Measurements from ENCODE around the gene CDK6.

CDK6 gene

DNA sequence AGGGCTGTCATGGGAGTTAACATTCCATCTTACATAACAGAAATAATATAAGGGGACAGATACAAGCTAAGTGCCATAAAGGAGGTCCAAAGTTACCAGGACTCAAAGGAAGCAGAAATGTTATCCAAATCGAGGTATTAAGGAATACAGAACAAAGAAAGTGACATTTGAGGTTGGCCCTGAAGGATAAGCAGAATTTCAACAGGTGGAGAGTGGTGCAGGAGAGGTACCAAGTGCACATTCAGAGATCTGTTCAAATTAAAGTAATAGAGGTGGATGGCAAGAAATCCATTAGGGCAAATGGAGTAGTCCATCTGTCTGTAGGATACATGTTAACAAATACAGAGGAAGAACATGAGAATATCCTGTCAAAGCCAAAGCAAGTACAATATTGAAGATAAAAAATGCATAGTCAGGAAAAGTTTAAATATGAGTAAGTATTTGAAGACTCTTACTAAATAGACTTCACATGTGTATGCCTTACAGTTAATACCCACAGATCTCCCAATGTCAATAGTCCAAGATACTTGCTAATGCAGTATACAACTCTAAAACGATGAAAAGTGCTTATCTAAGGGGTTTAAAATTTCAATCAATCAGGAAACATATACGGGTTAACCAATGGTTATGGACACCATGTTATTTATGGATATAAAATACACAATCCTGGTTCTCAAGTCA is 10.0 kb downstream of the CDK6 start:
- DNase-seq (ENCODE audit: low read depth) = no peak

DNA sequence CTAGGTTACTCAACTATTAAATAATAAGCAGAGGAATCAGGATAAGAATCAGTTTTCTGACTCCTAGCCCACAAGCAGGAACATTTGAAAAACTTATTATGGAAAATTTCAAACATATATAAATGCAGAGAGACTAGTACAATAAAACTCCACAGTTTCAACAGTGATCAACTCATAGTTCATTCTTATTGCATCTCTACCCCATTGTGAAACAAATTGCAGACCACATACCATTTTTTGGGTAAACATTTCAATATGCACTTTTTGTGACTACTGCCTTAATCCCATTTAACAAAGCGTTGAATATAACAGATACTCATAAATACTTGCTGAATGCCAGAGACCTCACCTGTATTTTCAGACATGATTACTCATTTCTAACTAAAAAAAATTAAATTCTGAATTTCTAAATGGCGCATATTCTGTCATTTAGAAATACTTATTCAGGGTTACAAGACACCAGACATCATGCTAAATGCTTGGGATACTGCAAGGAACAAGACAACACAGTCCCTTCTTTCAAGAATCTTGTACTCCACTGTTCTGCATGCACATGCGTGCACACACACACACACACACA is 11.4 kb downstream of the CDK6 start:
- DNase-seq (ENCODE audit: low read depth) = no peak

DNA sequence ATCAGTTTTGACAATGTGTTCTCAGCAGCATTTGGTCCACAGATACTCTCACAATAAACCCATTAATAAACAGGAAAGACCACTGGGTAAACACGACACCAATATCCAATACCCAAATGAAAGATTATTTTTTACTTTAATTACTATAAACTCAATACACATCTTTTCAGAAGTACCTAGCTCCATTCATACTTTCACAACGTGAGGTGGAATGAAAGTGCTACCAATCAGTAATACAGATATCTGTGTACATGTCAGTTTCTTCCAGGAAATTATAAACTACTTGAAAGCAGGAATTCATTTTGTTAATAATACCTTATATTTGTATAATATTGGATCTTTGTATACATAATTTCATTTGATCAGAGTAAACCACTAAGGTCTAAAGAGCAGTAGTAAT is 11.9 kb downstream of the CDK6 start:
- no peak for DNase-seq (ENCODE audit: low read depth)

DNA sequence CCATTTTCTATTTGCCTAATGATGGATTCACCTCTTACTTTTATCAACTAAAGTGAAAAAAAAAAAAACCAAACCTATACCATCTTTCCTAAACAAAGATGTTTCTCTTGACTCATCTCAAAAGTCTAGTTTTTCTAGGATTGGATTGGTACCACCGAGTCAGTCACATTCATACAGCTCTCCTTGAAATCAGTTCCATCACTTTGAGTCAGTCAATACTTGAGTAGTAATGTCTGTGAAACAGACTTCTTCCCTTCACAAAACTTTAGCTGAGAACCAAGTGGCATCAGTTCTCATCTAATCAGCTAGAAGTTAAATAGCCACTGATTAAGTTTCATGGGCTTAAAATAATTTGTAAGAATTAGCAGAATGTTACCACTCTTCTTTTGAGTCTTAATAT is 13.3 kb downstream of the CDK6 start:
- DNase-seq (ENCODE audit: low read depth) = no peak

DNA sequence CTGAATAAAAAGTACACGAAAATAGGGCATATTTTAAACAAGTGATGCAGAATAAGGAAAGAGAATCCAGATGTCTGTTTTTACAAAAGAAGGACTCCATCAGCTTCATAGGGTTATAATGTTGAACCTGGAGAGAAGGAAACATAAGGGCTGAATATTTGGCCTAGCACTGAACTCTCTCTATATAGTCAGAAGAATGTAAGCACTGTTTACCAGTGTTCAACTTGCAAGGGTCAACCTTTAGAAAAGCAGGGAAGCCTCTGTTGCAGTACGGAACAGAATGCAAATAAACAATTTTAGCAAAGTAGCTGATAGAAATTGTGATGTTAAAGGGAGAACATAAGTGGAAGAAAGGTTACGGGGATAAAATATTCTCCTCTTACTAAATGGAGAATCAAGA is 16.2 kb downstream of the CDK6 start:
- DNase-seq (ENCODE audit: low read depth) = no peak

DNA sequence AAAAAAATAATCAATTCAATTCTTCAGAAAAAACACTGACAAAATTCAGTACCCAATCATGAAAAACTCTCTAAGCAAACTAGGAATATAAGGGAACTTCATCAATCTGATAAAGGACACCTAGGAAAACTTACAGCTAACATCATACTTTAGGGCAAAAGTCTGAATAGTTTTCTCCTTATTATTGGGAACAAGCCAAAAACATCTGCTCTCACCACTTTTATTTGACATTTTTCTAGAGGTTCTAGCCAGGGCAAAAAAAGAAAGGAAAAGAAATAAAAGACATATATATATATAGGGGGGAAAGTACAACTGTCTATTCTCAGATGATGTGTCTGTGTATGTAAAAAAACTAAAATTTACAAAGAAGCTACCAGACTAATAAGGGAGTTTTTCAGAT is 19.0 kb downstream of the CDK6 start:
- no peak for DNase-seq (ENCODE audit: low read depth)

DNA sequence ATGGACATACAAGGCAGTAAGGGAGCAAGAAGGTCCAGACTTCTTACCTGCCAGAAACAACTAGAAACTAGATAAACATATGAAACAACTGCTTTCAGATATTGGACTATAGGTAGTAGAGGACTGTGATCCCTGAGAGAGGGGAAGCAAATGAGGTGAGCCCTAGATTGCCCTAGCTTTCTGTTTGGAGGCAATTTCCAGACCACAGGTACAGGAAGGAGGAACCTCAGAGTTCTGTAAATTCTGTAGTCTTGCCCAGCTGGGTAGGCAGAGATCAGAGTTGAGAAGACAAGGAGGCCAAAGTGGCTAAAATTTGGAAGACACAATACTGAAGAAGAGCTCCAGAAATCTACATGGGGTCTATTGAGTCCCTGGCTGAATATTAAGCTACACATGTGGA is 21.0 kb downstream of the CDK6 start:
- no peak for DNase-seq (ENCODE audit: low read depth)

DNA sequence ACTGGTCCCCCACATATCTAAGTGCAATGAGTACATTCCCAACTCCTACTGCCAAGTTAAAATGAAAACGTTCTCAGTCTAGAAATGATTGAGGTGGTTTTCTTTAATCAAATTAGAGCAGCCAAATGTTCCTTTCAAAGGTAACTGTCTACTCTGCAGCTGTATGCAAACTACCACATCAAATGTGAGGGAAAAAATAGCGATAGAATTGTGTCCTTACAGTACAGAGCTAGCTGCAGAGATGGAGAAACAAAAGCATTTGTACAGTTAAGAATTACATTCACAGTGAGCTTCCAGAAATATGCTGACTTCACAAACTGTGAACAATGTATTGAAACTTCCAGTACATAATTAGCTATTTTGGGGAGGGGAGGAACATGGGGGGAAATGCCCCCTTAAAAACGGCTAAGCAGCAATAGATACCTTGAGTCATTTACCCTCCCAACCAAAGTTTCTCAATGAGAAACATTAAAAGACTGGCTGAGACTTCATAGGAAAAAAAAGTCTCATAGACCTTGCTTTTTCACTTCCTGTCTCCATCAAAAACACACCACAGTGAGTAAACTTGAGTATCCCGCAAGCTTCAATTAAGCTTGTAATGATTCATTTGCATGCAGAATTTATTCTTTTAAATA is 22.9 kb downstream of the CDK6 start:
- no peak for DNase-seq (ENCODE audit: low read depth)

DNA sequence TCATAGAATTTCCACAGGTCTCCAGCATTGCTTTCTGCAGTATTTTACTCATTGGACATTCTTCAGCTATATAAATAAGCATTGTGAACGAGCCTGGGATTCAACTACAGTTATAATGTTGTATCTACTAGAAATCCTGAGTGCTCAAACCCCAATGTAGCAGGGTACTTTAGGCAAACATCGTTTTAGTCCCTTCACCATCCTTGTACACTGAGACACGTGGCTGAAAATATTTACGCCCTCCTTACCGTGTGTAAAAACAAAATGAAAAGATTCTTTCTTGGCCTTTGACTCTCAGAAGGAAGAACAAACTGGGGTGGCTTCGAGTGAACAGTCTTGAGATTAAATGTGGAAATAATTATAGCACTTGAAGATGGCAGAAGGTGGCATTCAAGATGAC is 25.2 kb downstream of the CDK6 start:
- no peak for DNase-seq (ENCODE audit: low read depth)

DNA sequence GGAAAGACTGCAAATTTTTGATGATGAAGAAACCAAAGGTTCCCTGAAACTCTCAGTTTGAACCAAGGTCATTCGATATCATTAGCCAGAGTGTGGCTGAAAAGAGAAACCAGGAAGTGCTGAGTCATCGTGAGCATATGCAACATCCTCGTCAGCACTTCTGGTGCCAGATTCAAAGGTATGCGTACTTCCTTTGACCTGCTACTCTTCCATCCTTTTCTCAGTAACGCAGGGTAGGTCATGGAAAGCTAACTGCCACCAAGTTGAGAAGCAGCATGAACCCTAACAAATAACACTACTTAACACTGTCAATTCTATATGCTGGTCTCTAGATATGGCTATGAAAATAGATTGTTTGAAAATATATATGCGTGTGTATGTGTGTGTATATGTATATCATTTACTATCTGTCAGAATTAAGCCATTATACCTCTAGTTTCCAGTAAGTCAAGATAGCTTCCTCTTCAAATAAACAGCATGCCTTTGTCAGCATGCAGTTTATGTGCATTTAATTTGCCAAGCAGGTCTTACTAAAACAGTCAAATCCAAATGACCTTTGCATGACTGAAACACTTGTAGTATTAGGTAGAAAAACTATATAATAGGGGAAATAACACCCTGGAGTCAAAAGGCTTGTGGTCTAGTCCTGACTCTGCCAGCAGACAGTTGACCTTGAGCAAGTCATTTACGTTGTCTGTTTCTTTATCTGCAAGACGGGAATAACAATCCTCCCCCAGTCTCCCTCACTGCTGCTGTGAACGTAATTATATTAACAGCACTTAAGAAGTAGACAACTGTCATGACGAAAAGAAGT is 26.4 kb downstream of the CDK6 start:
- DNase-seq (ENCODE audit: low read depth) = peak; percentile 81

DNA sequence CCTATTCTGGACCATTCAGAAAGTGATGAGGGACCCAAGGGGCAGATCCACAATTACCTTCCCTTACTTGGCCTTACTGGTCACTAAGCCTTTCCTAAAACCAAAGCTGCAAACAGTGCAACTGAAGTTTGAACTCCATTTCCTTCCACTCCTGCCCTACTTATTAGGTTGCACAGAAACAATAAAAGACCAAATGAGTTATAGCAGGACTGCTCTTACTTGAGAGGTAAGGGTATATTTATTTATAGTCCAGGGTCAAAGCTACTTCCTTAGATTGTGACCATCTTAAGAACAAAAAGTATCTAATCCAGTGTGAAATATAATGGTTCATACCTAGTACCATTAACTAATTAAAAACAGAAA is 27.0 kb downstream of the CDK6 start:
- DNase-seq (ENCODE audit: low read depth) = no peak

DNA sequence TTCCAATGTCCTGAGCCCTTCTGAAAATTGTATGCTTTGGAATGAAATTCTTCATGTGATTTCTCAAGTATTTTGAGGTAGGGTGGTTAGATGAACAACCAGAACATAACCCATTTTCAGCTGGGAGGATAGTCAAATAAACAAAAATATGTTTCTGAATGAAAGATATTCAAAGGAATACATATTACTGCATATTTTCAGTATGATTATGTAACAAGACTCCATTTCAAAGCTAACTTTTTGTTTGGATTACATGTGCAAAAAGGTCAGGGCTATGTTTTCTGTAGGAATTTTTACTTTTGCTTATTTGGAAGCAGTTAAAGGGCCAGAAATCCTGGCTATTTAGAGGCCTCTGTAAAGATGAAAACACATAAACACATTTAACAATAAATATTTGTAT is 27.7 kb downstream of the CDK6 start:
- no peak for DNase-seq (ENCODE audit: low read depth)

DNA sequence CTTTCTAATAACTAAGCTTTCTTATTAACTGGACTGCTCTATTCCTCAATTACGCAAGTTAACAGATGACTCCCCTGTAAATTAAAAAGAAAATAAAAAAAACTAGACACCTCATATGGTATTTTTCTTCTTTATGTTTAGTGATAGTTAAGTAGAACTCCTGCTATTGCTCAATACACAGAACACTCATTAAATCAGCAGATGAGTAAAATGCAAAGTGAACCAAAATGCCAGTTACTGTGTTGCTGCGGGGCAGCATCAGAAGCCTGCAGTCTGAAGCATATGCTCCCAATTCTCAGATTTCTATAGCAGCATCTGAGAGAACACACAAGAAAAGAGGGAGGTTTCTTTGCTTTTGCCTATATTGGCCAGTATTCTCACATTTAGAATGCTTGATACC is 28.4 kb downstream of the CDK6 start:
- no peak for DNase-seq (ENCODE audit: low read depth)

DNA sequence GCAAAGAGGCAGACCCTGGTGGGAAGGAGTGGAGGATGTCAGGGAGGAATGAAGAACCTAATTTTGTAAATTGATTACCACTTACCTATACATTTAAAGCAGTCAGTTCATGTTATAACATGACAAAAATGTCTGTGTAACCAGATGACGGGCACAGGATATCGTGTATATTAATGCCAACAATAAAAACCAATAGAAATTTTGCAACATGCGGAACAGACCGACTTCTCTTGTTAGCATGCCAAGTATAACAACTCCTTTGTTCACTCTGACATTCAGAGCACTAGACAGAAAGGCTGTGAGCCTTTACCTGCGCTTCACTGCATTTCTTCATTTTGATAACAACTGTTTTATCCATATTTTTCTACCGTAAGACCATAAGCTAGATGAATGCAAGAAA is 29.9 kb downstream of the CDK6 start:
- no peak for DNase-seq (ENCODE audit: low read depth)

DNA sequence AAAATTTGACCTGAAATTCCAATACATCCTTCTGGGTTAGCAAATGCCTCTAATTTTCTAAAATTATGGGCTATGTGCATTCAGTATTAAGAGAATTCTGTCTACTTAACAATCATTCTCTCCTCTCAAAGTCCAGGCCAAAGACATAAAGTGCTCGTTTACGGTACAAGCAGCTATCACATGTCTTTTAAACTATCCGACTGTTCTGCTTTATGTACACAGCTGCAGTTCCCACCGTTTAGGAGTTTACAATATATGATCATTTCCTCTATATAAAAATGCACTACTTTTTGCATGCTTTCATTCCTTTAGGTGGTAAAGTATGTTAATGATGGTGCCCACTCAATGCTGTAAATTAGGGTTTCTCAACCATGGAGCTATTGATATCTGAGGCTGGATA is 34.0 kb downstream of the CDK6 start:
- DNase-seq (ENCODE audit: low read depth) = no peak

DNA sequence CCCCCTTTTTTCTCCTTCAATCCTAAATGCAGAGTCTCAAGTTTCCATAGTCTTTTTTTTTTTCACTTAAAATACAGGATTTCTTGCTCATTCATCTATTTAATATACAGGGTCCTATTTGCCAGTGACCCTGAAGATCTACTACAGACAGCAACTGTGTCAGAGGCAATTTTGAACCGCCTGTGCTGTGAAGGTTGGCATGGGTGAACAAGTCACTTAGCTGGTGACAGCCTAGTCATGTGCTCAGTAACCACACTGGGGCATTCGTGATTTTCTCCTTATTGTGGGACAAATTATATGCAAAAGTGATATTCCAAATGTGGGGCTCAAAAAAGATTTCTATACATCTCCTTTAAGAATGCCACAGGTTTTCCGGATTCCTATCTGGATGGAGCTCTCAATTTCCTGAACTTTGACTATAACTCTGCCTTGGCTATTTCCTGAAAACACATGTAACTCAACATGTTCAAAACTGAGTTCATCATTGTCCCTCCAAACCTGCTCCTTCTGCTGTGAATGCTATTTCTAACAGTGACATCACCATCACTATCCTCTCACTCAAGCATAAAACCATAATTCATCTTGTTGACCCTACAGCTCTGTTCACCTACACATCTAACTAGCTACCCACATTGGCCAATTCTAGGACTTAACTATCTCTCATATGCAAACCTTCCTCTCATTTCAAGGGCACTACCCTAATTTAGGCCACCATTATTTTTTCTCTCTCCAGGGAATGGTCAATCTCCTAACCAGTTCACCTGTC is 36.7 kb downstream of the CDK6 start:
- no peak for DNase-seq (ENCODE audit: low read depth)

DNA sequence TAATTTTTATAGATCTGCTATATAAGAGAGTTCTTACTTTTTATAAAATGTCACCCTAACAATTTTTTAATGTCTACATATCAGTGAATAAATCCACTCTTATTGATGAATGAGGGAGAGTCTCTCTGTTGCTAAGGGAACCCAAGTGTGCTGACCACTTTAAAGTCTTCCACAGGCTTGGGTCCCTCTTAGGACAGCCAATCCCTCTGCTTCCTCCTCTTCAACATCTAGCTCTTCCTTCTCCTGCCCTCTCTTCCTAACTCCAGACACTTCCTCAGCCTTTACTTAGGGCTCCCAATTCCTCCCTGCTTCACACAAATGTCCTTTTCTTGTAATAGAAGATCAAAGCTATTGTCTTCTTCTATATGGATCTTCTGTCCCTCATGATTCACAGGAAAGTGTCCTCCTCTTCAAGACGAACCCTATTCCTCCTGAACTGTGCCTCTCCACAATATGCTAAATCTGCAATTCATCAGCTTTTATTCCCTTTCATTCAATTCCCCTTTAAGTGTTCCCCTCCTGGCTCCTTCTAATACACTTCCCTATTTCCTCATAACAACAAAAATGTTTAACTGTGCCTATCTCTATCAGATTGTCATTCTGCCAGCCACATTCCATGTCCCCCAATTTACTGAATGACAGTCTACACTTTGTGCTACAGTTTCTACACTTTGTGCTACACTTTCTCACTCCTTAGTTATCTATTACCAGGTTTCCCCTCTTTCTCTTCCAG is 37.7 kb downstream of the CDK6 start:
- DNase-seq (ENCODE audit: low read depth) = no peak

DNA sequence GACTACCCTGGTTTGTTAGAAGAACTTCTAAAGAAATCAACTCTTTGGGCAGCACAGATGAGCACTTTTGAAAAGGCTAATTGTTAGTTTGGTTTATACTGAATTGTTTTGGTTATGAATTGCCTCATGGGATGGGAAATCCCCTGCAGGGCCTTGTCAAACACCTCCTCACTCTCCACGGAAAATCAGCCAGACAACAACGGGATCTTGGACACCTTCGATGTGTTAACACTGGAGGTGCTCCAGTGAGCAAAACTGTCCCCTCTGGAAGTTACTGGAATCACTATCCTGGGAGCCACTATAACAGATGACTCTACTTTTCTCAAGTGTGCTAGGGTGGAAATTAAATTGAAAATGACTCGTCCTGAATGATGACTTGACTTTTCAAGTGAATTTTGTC is 38.7 kb downstream of the CDK6 start:
- no peak for DNase-seq (ENCODE audit: low read depth)

DNA sequence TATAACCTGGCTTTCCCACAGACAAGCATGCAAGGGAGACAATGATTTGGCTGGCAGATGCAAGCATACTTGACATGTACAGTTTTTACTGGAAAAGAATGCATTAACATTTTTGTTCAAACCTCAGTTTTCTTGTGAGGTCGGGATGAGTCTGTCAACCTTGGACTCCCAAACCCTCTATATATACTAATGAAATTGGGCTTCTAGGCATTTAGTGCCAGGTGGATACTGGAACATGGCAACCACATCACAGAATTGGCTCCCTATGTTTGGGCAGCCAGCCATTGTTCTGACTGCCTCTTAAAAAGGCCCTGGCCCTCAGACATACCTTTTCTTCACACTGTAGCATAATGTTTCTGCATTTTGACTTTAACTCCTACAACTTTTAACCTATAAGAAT is 39.1 kb downstream of the CDK6 start:
- DNase-seq (ENCODE audit: low read depth) = no peak

DNA sequence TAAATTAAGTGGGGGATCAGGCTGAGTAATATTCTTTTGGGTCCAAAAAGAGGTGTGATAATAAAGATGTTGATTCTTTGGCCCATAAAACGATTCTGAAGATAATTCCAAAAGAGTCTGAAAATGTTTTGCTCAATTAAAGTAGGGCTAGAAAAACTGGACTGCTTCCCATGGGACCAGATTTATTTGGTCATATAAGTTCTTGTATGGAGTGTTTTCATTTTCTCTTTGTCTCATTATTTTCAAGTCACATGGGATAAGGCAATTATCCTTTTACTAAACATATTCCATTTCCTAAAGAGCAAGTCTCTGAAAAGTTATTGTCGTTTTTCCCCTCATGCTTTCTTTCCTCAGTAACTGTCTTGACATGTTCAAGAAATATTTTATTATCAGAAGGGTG is 41.5 kb downstream of the CDK6 start:
- DNase-seq (ENCODE audit: low read depth) = no peak

DNA sequence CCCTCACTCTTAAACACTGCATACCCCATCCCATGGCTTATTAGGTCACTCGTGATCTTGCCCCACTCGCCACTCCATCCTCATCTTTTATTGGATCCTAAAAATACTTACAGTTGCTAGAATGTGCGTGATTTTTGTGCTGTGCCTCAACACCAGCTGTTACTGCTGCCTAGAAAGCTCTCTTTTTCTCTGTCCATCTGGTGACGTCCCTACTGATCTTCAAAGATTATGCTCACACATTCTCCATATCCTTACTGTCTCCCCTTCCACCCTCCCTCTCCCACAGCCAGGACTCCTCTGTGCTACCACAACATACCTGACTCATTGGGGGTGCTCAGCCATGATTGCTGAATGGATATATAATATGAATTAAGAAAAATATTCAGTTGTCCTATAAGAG is 42.0 kb downstream of the CDK6 start:
- DNase-seq (ENCODE audit: low read depth) = no peak

Data from fibroblast of the conjunctiva (primary cell).